Endometrial microvascular endothelial cells (primary cell): ENCODE data around the gene ENTPD8. TPM values are rescaled to one million over a fixed set of nuclear protein-coding genes. Genes with fewer than 3 reads are reported as not detected.

Experiments
- in situ Hi-C: cut with HindIII; loops from 2 replicates; pipeline ENCODE4 v1.10.0; 2017; ENCODE audit warnings: low sequenced_read_pairs, low pct_unique_long_range_greater_than_20kb; ENCODE audit errors: inconsistent ontology term
- total RNA-seq: library from RNA; depleted of rRNA; stranded (reverse); fragments of >200 nt; gene quantifications from one replicate; pipeline ENCODE4 v1.2.3, GENCODE V29; 2015; ENCODE audit errors: inconsistent ontology term

ENTPD8 gene
- total RNA-seq, 1 donor from 2014 or later, result not detected

GRCh38 chr9:137435980-137436760 is 5.0 kb downstream of the ENTPD8 start:
- in situ Hi-C loops, result no loop called here

DNA sequence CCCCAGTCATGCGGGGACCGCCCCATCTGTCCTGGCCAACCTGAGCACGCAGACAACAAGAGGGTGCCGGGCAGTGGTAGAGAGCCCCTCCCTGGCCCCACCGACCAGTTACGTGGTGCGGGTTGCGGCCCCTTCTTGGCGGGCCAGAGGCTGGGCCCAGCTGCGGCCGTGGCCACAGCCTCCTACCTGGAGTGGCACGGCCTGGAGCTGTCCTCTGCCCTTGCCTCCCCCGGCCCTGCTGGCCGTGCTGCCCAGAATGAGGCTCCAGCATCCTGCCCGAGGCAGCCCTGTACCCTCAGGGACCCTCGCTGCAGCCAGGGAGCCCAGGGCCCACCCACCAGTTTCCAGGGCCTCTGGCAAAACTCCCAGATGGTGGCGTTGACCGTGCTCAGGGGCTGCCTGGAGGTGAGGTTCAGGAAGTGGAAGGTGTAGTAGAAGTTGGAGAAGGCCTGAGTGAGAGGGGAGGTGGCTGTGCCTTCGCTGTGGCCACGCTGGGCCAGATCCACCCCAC is 5.7 kb downstream of the ENTPD8 start:
- in situ Hi-C loops, result no loop called here

- in situ Hi-C loops, result no loop called here
Measured at GRCh38 chr9:137434498-137435380, 6.4 kb downstream of the ENTPD8 start.

GRCh38 chr9:137433916-137434431 is 7.2 kb downstream of the ENTPD8 start:
- in situ Hi-C loops, result no loop called here

- in situ Hi-C loops, result no loop called here
Measured at GRCh38 chr9:137433349-137433915, 7.7 kb downstream of the ENTPD8 start.

- in situ Hi-C loops, result no loop called here
Measured at GRCh38 chr9:137432687-137433348, 8.3 kb downstream of the ENTPD8 start.

GRCh38 chr9:137431416-137431931 is 9.7 kb downstream of the ENTPD8 start:
- in situ Hi-C loops, result no loop called here

GRCh38 chr9:137430723-137431415 is 10.3 kb downstream of the ENTPD8 start:
- in situ Hi-C loops, result no loop called here

GRCh38 chr9:137429974-137430722 is 11.0 kb downstream of the ENTPD8 start:
- in situ Hi-C loops, result no loop called here

DNA sequence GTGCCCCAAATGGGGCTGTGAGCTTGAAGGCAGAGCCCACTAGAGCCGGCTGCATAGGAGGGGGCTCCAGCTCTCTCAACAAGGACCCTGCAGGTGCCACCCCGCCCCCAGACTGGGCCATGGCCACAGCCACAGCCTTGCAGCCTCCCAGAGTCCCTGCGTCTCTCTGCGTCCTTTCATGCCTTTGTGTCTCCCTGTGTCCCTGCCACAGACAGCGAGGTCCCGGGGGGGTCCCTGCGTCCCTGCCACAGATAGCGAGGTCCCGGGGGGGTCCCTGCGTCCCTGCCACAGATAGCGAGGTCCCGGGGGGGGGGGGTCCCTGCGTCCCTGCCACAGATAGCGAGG is 11.6 kb downstream of the ENTPD8 start:
- in situ Hi-C loops, result no loop called here

- in situ Hi-C loops, result no loop called here
Measured at GRCh38 chr9:137428841-137429545, 12.2 kb downstream of the ENTPD8 start.

GRCh38 chr9:137428311-137428630 is 12.9 kb downstream of the ENTPD8 start:
- in situ Hi-C loops, result no loop called here

GRCh38 chr9:137427454-137428310 is 13.5 kb downstream of the ENTPD8 start:
- in situ Hi-C loops, result no loop called here

- in situ Hi-C loops, result no loop called here
Measured at GRCh38 chr9:137426018-137426681, 15.0 kb downstream of the ENTPD8 start.

DNA sequence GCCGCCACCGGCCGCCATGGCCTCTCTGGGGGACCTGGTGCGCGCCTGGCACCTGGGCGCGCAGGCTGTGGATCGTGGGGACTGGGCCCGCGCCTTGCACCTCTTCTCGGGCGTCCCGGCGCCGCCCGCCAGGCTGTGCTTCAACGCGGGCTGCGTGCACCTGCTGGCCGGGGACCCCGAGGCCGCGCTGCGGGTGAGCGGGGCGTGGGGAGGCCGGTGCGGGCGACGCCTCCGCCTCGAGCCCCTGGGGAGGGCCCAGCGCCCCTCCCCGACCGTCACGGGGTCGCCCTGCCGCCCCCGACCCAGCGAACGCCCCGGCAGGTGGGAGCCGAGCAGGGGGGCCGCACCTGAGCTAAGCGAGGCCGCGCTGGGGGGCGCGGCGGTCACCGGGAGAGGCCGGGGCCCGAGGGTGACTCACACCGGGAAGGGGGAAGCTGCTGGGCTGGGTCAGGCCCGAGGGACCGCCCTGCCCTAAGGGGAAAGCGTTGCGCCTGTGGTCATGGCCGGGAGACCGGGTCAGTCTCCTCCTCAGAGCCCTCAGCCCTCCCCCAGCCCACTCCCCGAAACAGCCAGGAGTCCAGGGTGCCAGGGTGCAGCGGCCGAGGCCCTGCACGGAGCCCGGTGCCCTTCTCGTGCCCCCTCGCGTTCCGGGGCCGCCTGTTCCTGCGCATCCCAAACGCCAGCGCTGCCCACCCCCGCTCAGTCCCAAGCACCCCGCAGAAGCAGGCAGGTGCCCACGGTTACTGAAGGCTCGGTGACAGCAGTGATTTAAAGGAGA is 17.5 kb downstream of the ENTPD8 start:
- in situ Hi-C loops, result no loop called here
